ENCODE measurements around the gene C3orf38.

GRCh38 chr3:88203642-88204055, 53.9 kb downstream of the C3orf38 start:
- TF ChIP-seq POLR2AphosphoS5 (IDR thresholded peaks at IDR 0.05; ENCODE audit: low read depth, low read length) (no peak), POLR2A (IDR thresholded peaks at IDR 0.05; ENCODE audit: low read depth, low read length) (no peak), TAF1 (IDR thresholded peaks at IDR 0.05; ENCODE audit: low read depth, low read length) (no peak)

Data from GM12891 (cell line).